SH-SY5Y (cell line): Measurements from ENCODE around the gene TNS1.

ENCODE experiments used
- GATA2 ChIP-seq: IDR thresholded peaks from 2 replicates; pipeline ENCODE4 v1.6.1; 2011; ENCODE audit warnings: mild to moderate bottlenecking, low read depth, low read length
- GATA3 ChIP-seq: IDR thresholded peaks from 2 replicates; pipeline ENCODE4 v1.6.1; 2011; ENCODE audit warnings: low read depth, mild to moderate bottlenecking, low read length, moderate library complexity

DNA sequence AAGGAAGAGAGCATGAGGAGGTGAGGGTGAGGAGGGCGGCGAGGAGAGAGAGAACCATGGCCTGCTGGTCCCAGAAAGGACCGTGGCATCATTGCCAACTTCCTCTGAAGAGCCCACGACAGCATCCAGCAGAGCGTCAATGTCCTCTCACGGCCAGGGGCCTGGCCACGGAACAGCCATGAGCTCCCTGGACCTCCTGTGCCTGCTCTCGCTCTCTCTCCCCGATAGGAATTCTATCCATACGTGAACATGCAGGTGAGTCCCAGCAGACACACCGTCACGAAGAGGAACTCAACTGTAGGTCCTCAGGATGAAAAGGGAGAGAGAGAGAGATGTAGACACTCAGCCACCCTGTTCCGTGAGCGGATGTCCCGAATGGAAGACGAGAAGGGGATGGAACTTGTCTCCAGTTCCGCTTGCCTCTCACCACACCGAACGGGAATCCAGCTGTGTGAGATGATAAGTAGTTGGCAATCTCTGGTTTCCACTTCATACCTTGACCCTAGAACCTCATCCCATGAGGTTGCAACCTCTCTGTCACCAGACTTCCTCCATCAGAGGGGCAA, 107.6 kb downstream of the TNS1 start:
- TF ChIP-seq GATA2 = no peak
- no peak for TF ChIP-seq GATA3
